Brain pericyte (primary cell): ENCODE measurements around the gene TRAK1.

Experiments
- DNase-seq: peaks from one replicate; pipeline ENCODE4 v3.0.0-alpha.2; 2012; ENCODE audit warnings: low read depth, low spot score

TRAK1 gene

DNA sequence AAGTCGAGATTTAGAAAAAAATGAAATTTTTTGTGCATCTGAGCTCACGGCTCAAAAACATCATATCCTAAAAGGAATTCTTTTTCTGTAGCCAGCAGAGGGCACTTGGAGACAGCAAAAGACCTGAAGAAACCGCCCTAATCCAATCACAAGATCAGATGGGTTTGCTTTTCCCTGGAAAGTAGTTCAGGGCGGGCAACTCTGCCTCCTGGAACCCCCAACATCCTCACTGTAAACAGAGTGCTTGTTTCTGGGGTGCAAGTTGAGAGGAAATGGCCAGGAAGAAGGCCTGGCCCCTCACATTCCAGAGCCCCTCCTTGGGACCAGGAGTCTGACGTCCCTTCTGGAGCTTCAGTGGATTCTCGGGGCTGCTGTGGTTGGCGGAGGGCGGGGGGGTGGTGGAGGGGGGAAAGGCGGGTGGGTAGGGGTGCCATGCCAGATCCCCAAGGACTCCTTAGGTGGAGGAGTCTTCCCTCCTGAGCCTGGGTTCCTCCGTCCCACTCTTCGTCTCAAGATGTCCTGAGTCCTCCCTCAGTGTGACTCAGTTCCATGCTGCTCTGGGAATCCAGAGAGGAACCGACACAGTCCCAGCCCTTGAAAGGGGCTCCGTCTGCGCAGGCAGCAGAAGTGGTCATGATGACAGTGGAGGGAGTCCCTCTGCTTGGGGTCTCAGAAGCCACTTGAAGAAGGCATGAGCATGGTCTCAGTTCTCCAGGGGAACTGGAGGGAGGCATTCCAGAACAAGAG lies 139.0 kb downstream of the TRAK1 start:
- DNase-seq: no peak

DNA sequence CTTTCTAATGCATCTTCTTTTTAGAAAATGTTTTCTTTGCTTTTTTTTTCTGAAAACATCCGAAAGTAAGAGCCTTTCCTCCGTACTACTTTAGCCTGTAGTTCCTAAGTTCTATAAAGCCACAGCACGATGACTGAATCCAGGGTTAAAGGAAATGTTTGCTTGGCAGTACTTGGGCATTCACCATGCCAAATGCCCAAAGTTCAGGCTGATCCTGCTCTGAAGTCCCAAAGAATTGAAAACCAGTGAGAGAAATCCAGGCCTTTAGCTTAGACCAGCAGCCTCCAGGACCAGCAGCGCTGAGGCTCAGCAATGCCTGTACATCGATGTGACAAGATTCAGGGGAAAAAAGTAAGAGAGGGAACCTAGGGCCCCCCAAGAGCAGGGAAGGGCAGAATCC lies 139.7 kb downstream of the TRAK1 start:
- no peak for DNase-seq

DNA sequence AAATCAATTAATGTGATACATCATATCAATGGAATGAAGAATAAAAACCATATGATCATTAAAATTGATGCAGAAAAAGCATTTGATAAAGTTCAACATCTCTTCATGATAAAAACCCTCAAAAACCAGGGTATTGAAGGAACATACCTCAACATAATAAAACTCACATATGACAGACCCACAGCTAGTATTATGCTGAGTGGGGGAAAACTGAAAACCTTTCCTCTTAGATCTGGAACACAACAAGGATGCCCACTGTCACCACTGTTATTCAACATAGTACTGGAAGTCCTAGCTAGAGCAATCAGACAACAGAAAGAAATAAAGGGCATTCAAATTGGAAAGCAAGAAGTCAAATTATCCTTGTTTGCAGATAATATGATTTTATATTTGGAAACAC lies 144.4 kb downstream of the TRAK1 start:
- DNase-seq: no peak

DNA sequence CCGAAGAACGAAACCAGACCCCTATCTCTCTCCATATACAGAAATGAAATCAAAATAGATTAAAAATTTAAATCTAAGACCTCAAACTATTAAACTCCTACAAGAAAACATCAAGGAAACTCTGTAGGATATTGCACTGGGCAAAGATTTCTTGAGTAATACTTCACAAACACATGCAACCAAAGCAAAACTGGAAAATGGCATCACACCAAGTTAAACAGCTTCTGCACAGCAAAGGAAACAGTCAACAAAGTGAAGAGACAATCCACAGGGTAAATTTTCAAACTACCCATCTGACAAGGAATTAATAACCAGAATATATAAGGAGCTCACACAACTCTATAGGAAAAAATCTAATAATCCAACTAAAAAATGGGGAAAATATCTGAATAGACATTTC lies 145.5 kb downstream of the TRAK1 start:
- no peak for DNase-seq

DNA sequence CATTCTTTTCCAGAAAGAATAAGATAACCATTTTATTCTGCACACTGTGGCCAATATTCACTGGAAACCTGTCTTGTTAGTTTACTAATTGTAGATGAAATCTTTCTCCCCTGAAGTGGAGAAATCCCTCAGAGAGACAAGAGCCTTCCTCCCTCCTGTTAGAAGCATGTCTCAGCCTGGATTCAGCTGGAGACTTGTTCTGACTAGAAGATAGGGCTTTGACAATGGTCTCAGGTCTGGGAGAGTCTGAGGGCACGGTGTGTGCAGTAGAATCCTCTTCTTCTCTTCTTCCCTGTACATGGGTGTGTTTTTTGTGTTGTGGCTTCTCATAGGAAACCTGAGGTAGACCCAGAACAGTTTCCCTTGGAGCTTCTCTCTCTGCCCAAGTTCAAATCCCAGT lies 154.9 kb downstream of the TRAK1 start:
- DNase-seq: no peak

DNA sequence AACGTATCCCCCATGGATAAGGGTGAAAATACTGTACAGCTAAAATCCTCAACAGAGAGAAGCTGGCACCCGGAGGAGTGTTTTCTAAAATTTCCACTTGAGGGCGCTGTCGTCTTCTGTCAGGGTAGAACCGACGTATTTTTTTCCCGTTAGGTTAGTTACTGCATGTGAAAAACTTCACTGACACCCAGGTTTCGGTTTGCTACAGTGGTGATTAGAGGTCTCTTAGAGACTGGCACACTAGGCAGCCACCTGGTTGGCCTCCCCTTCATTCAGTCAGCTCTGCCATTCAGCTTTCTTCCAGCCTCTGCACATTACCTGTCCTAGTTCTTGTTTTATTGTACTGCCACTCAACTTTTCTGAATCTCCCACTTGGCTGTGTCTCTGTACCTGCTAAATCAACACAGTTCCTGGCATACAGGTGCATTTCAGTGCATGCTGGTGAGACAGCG lies 156.4 kb downstream of the TRAK1 start:
- no peak for DNase-seq

DNA sequence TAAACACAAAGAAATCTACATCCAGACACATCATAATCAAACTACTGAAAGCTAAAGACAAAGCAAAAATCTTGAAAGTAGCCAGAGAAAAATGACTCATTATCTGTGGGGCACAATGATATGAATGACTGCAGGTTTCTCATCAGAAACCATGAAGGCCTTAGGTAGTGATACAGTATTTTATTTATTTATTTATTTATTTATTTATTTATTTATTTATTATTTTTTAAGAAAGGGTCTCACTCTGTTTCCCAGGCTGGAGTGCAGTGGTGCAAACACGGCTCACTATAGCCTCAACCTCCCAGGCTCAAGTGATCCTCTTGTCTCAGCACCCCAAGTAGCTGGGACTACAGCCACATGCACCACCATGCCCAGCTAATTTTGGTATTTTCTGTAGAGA lies 159.6 kb downstream of the TRAK1 start:
- no peak for DNase-seq

DNA sequence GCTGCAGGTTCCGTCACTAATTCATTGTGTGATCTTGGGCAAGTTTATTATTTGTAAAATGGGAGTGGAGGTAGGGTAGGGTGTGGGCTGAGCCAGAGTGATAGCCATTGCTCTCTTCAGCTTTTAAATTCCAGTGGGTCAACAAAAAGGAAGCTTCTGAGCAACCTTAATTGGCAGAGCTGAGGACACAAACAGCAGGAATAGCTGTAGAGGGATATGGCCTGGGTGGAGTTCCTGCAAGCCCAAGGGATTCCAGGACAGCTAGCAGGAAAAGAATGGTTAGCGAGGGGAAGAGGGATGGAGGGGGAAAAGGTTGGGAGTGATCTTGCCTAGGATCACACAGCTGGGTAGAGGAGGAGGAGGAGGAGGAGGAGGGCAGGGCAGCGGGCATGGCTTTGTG lies 163.4 kb downstream of the TRAK1 start:
- DNase-seq: no peak

DNA sequence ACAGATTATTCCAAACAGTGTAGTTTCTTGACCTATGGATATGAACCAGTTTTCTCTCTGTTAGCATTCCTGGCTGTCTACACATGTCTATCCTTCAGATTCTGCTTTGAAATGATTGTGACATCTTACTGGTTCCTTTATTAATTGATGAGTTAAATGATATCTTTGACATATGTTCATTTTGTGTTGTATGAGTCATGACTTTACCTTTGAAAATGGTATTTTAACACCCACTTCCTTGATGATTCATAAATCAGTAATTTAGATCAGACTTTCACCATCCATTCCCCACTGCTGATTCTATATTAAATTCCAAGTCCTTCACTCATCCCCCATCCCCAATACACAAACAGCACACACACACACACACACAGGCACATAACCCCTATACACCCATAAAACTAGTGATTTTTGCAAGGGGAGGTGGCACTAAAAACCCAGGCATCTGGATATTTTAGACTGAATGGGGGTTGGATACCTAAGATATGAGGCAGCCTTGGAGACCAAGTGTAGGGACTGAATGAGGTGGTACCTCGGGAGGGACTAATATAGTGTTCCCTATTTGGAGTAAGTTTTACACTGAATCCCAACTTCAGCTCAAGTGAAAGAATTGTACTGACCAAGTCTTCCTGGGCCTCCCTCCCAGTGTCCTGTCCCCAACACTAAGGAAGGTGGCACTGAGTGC lies 165.1 kb downstream of the TRAK1 start:
- DNase-seq: no peak

DNA sequence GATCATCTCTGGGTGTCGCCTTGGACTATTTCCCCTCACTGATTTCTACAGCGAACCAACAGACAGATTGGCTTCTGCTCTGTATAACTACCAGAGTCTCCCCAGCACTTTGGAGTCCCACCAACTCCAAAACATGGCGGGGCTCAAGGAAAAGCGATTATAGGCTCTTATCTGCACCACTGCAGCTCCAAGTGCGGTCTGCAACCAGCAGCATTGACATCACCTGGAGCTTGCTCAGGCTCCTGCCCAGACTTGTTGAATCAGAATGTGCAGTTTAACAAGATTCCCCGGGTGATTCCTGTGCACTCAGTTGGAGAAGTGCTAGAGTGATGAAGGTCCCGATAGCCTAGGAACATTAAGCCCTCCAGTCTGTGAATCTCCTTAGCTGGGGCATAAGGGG lies 165.8 kb downstream of the TRAK1 start:
- no peak for DNase-seq

DNA sequence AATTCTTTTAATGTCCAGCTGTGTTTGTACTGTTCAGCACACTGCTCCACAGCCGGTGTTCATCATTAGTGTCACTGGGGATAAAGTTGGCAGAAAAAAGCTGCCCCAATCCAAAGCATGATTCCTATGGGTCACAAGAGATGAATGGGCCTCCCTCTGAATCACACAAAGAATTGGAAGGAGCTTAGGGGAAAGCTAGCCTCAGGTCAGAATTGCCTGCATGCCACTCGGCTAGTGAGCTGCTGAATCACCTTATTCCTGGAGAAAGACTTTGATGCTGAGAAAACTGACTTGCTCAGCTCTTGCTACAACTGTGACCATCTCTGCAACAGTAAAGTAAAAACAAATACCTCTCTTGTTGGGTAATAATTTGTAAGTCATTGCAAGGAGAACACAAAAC lies 171.4 kb downstream of the TRAK1 start:
- DNase-seq: no peak

DNA sequence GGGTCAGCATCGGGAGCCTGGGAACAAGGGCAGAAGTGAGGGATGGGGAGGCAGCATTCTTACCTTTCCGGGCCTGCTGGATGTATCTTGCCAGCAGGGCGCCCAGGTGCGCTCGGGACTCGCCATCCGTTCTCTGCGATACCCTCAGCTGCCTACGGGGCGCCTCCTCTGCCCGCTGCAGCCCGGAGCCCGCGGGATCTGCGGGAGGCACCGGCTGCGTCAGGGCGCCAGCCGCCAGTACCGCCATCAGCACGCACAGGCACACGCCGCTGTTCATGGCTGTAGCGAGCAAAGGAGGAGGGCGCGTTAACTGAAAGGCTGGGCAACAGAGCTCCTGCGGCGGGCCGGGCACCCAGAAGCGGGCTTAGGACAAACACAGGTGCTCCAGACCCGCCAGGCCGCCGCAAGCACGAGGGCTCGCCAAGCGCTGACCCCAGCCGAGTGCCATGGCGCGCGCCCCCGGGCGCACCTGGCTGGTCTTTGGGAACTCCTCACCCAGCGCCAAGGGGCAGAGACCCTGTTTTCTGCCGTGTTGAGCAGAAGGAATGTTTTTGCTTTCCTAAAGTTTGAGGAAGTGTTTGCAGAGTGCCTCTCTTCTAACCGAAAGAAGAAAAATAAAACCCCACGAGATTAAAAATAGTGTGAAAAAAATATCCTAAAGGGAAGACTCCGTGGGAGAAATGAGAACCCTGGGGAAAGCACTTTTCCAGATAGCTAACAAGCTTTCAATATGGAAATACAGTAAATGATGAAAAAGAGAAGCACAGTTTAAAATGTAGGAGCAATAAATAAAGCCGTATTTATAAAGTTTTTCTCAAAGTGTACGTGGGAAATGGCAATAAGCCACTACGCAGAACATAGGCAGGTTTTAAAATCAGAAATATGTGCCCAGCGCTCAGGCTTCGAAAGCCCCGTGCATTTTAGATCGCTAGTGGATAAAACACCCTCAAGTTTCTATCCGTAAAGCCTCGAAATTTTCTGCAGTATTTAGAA lies 172.5 kb downstream of the TRAK1 start:
- no peak for DNase-seq

DNA sequence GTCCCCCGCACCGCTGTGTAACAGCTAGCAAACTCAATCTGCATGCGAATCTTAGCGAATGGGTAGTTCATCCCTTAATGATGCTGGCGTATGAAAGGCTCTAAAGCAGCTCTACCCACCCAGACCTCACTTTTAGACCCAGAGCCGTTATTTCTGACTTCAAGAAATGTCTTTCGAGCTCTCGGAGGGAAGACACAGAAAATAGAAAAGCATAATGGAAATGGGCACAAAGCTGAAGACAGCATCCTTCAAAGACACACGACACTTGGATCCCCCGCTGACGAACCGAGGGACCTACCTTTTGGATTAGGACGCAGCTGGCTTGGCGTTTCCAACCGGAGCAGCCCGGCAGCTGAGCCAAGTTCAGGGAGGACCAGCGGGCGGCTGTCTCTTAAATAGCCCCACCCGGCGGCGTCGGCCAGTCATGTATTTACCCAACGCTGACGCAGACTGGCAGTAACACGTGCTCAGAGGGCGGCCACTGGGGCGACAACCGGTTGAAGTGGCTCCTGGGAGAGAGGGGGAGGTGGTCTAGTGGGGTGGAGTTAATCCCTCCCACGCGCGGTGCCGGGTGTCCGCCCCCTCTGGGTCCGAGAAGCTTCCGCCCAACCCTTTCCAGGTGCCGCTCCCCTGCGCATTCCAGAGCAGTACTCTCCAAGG lies 173.4 kb downstream of the TRAK1 start:
- no peak for DNase-seq

DNA sequence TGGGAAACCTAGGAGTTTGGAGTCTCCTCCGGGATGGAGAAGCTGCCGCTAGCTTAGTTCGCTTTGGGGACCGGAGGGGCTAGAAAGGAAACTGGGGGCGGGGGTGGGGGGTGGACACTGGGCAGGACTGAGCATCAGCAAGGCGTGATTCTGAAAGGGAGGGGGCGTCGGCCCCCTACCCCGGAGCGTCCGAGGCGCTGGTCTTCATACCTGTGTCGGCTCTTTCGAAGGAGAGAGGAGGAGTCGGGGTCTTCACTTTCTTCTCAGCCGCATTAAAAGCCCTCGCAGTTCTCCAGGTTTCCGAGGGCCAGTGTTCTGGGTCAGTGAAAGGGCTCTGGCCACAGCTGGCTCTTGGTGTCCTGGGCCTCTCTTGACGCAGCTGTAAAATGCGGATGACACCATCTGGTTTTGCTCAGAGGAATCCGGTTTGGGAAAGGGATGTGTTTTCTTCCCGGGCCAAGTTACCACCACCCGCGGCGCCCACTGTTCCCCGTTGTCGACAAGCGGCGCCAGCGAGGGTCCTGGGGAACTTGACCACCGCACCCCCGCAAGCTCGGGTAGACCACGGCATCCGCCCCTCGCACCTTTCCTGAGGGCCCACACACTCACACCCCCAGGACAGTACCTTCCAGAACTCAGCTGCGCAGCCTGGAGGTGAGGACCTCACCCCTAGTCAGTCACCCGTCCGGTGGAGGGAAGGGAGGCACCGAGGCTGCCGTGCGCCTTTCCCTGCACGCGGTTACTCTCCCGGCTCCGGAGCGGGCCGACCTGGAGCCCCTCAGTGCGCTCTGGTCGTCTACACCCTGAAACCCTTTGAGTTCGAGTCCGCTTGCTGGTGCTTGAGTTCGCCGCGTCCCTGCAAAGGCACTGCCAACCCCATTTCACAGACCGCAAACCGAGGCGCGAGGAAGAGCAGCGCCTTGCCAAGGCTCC lies 174.2 kb downstream of the TRAK1 start:
- no peak for DNase-seq

DNA sequence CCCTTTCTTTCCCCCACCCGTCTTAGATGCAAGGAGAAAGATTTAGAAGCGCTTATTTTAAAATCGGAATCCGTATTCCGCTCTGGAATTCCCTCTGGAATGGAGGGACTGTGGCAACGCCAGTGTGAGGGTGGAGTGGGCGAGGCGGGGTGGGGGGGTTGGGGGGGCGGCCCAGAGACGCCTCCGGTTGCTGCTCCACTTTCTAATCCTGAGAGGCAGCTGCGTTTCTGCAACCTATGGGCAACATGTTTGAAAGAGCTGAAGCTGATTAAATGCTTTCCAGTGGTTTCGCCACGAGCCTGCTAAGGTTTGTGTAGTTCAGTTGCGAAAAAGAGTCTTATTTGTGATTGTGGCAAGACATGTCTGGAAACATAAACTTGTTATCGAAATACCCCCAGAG lies 174.9 kb downstream of the TRAK1 start, which contains the start of gene CCK:
Gene CCK (minus strand): TSS at position 101 of the 400 bp plus-strand sequence. CDS start 2,555 bp downstream, outside the sequence.
- no peak for DNase-seq

DNA sequence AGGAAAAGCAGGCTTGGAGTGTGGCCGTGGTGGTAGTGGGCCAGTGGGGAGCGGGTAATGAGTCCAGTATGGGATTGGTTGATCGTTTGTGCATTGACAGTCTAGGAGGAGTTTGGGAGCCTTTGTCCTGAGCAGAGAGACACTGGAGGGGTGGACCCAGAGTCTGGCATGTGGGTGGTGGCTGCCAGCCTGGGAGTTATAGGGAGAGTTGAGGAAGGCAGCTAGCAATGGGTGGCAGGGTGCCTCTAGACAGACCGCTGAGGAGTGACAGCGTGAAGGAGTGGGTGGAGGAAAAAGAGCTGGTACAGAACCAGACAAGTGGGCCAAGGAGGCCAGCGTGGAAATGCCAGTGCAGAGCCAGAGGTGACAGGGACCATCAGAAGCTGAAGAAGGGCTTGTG lies 176.7 kb downstream of the TRAK1 start:
- DNase-seq: no peak

DNA sequence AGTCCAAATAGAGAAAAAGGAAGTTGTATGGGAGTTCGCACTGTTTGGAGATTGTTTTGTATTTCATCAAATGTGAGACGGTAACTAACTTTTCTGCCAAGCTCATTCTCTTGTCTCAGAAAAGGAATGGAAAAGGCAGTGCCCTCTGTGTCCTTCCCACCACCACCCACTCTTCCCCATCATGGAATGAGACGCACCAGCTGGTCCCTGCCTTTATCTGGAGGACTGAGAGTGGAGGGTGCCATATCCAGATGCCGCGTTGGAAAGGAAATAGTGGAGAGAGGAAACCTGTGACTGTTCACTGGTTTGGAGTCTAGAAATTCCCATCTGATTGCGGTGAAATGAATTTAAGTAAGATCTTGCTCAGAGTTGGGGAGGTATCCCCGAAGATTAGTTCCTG lies 178.5 kb downstream of the TRAK1 start:
- no peak for DNase-seq

DNA sequence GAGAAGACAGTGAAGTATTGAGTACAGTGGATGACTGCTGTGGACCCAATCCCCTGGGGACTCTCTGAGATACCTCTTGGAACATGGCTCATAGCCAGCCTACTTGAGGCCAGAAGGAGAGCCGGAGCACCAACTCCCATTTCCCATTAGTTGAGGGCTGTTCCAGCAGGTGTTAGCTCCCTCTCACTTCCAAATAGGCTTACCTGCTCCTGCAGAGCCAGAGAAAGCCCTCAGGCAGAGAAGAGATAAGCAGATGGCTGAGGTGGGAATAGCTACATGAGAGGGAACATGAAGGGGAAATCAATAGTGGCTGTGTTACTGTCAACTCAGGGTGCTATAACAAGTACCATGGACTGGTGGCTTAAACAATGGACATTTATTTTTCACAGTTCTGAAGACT lies 179.4 kb downstream of the TRAK1 start:
- no peak for DNase-seq

DNA sequence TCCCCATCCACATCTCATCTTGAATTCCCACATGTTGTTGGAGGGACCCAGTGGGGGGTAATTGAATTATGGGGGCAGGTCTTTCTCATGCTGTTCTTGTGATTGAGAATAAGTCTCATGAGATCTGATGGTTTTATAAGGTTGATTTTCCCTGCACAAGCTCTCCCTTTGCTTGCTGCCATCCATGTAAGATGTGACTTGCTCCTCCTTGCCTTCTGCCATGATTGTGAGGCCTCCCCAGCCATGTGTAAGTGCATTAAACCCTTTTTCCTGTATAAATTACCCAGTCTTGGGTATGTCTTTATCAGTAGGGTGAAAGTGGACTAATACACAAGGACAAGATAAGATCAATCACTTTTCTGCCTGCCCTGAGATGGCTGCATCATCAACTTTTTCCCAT lies 180.6 kb downstream of the TRAK1 start:
- DNase-seq: no peak

DNA sequence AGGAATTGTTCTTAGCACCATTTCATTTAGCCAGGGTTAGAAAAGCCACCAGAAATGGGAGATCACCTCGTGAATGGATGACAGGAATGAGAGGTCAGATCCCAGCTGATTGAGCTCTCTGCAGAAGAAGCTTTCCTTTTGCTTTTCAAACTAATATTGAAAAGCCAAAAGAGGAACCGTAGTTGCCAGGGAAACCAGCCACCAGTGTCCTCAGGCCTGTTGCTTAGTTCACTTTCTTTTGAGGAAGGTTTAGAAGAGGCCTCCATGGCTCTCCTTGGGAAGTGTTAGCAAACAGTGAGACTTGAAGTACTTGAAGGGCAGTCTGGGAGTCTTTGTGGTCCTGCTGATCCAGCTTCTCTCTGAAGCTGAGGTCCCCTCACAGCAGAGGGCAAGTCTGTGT lies 182.2 kb downstream of the TRAK1 start:
- no peak for DNase-seq
